Measurements from ENCODE around the gene KLHL29. TPM values are rescaled to one million over a fixed set of nuclear protein-coding genes. Genes with fewer than 3 reads are reported as not detected.

The KLHL29 gene
- total and polyA plus RNA-seq, 2 experiments from 2014 or later, result 1.5 to 6.5 TPM

DNA sequence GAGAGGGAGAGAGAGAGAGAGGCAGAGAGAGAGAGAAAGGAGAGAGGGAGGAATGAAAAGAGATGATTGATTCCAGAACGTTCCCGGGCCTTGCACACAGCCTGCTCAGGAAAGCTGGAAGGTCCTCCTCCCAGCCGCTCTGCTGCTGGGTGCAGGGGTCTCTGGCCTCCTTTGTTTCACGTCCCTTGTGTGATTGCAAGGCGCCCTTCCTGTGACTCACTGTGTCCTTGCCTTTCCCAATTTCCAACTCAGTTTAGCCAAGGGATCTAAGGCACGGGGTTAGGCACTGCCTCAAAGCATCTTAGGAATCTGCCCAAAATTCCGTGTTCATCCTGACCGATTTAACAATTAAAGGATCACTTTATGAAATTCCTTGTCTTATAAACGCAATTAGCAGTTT lies 221.2 kb downstream of the KLHL29 start (continued):
- TF ChIP-seq, protein P1, sequence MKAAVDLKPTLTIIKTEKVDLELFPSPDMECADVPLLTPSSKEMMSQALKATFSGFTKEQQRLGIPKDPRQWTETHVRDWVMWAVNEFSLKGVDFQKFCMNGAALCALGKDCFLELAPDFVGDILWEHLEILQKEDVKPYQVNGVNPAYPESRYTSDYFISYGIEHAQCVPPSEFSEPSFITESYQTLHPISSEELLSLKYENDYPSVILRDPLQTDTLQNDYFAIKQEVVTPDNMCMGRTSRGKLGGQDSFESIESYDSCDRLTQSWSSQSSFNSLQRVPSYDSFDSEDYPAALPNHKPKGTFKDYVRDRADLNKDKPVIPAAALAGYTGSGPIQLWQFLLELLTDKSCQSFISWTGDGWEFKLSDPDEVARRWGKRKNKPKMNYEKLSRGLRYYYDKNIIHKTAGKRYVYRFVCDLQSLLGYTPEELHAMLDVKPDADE (IDR thresholded peaks at IDR 0.05), result no peak
- no peak for TF ChIP-seq NANOG (IDR thresholded peaks at IDR 0.05; ENCODE audit: borderline replicate concordance)
- TF ChIP-seq ZNF331 (CRISPR knock-in tag; IDR thresholded peaks at IDR 0.05; ENCODE audit: low read depth), result no peak
- TF ChIP-seq CREB1 (CRISPR knock-in tag; IDR thresholded peaks at IDR 0.05; ENCODE audit: low read depth), result no peak
- TF ChIP-seq EZH2 (IDR thresholded peaks at IDR 0.05; ENCODE audit: low read depth, unreplicated experiment), result no peak
- TF ChIP-seq ZNF114 (CRISPR knock-in tag; IDR thresholded peaks at IDR 0.05), result no peak
- TF ChIP-seq JUNB (IDR thresholded peaks at IDR 0.05; ENCODE audit: unreplicated experiment), result no peak
- TF ChIP-seq, protein P2, sequence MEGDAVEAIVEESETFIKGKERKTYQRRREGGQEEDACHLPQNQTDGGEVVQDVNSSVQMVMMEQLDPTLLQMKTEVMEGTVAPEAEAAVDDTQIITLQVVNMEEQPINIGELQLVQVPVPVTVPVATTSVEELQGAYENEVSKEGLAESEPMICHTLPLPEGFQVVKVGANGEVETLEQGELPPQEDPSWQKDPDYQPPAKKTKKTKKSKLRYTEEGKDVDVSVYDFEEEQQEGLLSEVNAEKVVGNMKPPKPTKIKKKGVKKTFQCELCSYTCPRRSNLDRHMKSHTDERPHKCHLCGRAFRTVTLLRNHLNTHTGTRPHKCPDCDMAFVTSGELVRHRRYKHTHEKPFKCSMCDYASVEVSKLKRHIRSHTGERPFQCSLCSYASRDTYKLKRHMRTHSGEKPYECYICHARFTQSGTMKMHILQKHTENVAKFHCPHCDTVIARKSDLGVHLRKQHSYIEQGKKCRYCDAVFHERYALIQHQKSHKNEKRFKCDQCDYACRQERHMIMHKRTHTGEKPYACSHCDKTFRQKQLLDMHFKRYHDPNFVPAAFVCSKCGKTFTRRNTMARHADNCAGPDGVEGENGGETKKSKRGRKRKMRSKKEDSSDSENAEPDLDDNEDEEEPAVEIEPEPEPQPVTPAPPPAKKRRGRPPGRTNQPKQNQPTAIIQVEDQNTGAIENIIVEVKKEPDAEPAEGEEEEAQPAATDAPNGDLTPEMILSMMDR (conservative IDR thresholded peaks at IDR 0.05; ENCODE audit: low read depth in 2 of 2), result no peak
- TF ChIP-seq, protein P3, sequence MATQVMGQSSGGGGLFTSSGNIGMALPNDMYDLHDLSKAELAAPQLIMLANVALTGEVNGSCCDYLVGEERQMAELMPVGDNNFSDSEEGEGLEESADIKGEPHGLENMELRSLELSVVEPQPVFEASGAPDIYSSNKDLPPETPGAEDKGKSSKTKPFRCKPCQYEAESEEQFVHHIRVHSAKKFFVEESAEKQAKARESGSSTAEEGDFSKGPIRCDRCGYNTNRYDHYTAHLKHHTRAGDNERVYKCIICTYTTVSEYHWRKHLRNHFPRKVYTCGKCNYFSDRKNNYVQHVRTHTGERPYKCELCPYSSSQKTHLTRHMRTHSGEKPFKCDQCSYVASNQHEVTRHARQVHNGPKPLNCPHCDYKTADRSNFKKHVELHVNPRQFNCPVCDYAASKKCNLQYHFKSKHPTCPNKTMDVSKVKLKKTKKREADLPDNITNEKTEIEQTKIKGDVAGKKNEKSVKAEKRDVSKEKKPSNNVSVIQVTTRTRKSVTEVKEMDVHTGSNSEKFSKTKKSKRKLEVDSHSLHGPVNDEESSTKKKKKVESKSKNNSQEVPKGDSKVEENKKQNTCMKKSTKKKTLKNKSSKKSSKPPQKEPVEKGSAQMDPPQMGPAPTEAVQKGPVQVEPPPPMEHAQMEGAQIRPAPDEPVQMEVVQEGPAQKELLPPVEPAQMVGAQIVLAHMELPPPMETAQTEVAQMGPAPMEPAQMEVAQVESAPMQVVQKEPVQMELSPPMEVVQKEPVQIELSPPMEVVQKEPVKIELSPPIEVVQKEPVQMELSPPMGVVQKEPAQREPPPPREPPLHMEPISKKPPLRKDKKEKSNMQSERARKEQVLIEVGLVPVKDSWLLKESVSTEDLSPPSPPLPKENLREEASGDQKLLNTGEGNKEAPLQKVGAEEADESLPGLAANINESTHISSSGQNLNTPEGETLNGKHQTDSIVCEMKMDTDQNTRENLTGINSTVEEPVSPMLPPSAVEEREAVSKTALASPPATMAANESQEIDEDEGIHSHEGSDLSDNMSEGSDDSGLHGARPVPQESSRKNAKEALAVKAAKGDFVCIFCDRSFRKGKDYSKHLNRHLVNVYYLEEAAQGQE (IDR thresholded peaks at IDR 0.05; ENCODE audit: unreplicated experiment), result no peak
- TF ChIP-seq POLR2AphosphoS5 (IDR thresholded peaks at IDR 0.05; ENCODE audit: low read depth), result no peak

DNA sequence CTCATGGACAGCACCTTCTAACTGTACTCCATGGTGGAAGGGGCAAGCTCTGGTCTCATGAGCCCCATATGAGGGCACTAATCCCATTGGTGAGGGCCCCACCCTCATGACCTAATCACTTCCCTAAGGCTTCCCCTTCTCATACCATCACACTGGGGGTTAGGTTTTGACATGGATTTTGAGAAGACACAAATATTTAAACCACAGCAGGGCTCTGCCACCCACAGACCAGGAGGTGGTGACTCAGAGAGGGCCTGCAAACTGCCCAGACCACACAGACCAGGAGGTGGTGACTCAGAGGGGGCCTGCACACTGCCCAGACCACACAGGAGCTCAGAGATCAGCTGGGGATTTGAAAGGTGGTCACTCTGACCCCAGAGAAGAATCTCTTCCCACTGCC lies 222.0 kb downstream of the KLHL29 start:
- no peak overlapping the region for H3K4me3 ChIP-seq
- peaks cover 42% of the 10 kb centered on the region for H3K36me3 Mint-ChIP-seq (ENCODE audit: low read depth)
- H3K27ac ChIP-seq (ENCODE audit: low read depth), result peak overlapping the region; percentile 80; the same call in 1 of the 2 replicates
- no peak overlapping the region for H3K4me3 Mint-ChIP-seq
- peaks cover 12% of the 10 kb centered on the region for H3K27me3 Mint-ChIP-seq (ENCODE audit: insufficient read depth, low read depth, poor library complexity)
- ATAC-seq (no peak), DNase-seq (ENCODE audit: low spot score) (no peak)
- no peaks in the 10 kb centered on the region for H3K79me2 ChIP-seq (replicated peaks; ENCODE audit: insufficient read depth)
- H3K36me3 ChIP-seq (ENCODE audit: insufficient read depth), result no peaks in the 10 kb centered on the region; the same call in 1 of the 2 replicates
- H3K4me1 ChIP-seq (ENCODE audit: insufficient read depth), result peaks cover 19% of the 10 kb centered on the region
- H3K9me2 ChIP-seq (ENCODE audit: insufficient read depth), result peaks cover 7% of the 10 kb centered on the region; the same call in 1 of the 2 replicates
- H3K4me2 ChIP-seq, result no peak overlapping the region
- peaks cover 18% of the 10 kb centered on the region for H3K4me1 Mint-ChIP-seq
- H3F3A ChIP-seq (replicated peaks; ENCODE audit: low read depth), result no peaks in the 10 kb centered on the region
- no peaks in the 10 kb centered on the region for H4K20me1 ChIP-seq (replicated peaks; ENCODE audit: insufficient read depth)
- no peaks in the 10 kb centered on the region for H3K27me3 ChIP-seq (ENCODE audit: insufficient read depth)
- H3K27ac Mint-ChIP-seq, result no peak overlapping the region
- peaks cover 38% of the 10 kb centered on the region for H3K9me3 Mint-ChIP-seq
- H2AFZ ChIP-seq, result no peak overlapping the region
- TF ChIP-seq ZNF114 (CRISPR knock-in tag; IDR thresholded peaks at IDR 0.05) (no peak), STAT1 (IDR thresholded peaks at IDR 0.05; ENCODE audit: unreplicated experiment) (no peak), ZNF331 (CRISPR knock-in tag; IDR thresholded peaks at IDR 0.05; ENCODE audit: low read depth) (no peak)
- TF ChIP-seq, protein P3 (IDR thresholded peaks at IDR 0.05; ENCODE audit: unreplicated experiment), result no peak
- TF ChIP-seq, protein P1 (IDR thresholded peaks at IDR 0.05), result no peak
